CD4-positive, CD25-positive, alpha-beta regulatory T cell (primary cell): Measurements from ENCODE around the gene CEACAM21. TPM values are rescaled to one million over a fixed set of nuclear protein-coding genes. Genes with fewer than 3 reads are reported as not detected.

Experiments
- ATAC-seq, 2 donors: fragments of 150-1000 bp; cut with Tn5 transposase; one replicate each; pipeline ENCODE4 v1.10.0; 2021; ENCODE audit warnings: low read depth in 2 of 2, moderate number of reproducible peaks in 2 of 2, moderate library complexity in 1 of 2
- DNase-seq, 3 donors: peaks; one replicate each; pipeline versions ENCODE4 v3.0.0 to v3.0.0-alpha.2; 2012 to 2022; ENCODE audit warnings: mixed read lengths in 1 of 3
- H3K27ac ChIP-seq: one replicate; pipeline ENCODE4 v1.7.0; 2013; ENCODE audit warnings: mild to moderate bottlenecking, low read length; ENCODE audit not compliant: insufficient read depth, poor library complexity, severe bottlenecking
- H3K27me3 ChIP-seq: one replicate; pipeline ENCODE4 v1.7.0; 2013; ENCODE audit warnings: low read length; ENCODE audit not compliant: control insufficient read depth, insufficient read depth
- H3K36me3 ChIP-seq: one replicate; pipeline ENCODE4 v1.7.0; 2013; ENCODE audit warnings: mild to moderate bottlenecking, low read length, moderate library complexity; ENCODE audit not compliant: control insufficient read depth, insufficient read depth
- H3K4me1 ChIP-seq: 2 replicates; pipeline ENCODE4 v1.7.0; 2013; ENCODE audit warnings: mild to moderate bottlenecking, low read length; ENCODE audit not compliant: insufficient read depth, control insufficient read depth, poor library complexity, severe bottlenecking
- H3K4me3 ChIP-seq: one replicate; pipeline ENCODE4 v1.7.0; 2013; ENCODE audit warnings: low read depth, mild to moderate bottlenecking, low read length, moderate library complexity
- H3K9me3 ChIP-seq, 2 experiments: 1 replicate in 1 of 2; 2 replicates in 1 of 2; pipeline ENCODE4 v1.7.0; 2013; ENCODE audit warnings: low read length in 2 of 2, mild to moderate bottlenecking in 1 of 2, moderate library complexity in 1 of 2; ENCODE audit not compliant: control insufficient read depth in 2 of 2
- H3K27ac Mint-ChIP-seq, 3 donors: one replicate each; pipeline ENCODE4 v1.8.0; 2020 to 2022; ENCODE audit warnings: mild to moderate bottlenecking in 3 of 3, mixed read lengths in 3 of 3, moderate library complexity in 2 of 3
- H3K27me3 Mint-ChIP-seq: one replicate; pipeline ENCODE4 v1.8.0; 2022; ENCODE audit warnings: mild to moderate bottlenecking, mixed read lengths
- H3K36me3 Mint-ChIP-seq: one replicate; pipeline ENCODE4 v1.8.0; 2020; ENCODE audit warnings: mixed read lengths
- H3K4me1 Mint-ChIP-seq, 4 donors: one replicate each; pipeline ENCODE4 v1.8.0; 2020 to 2022; ENCODE audit warnings: mixed read lengths in 4 of 4, mild to moderate bottlenecking in 1 of 4
- H3K4me3 Mint-ChIP-seq, 4 donors: one replicate each; pipeline ENCODE4 v1.8.0; 2020 to 2022; ENCODE audit warnings: mild to moderate bottlenecking in 4 of 4, mixed read lengths in 4 of 4, moderate library complexity in 3 of 4
- H3K9me3 Mint-ChIP-seq, 7 donors: one replicate each; pipeline ENCODE4 v1.8.0; 2020 to 2022; ENCODE audit warnings: mixed read lengths in 7 of 7, mild to moderate bottlenecking in 3 of 7, moderate library complexity in 2 of 7
- polyA plus RNA-seq, 4 donors: library from polyadenylated mRNA; unstranded; fragments of 300-500 nt; fragmentation: Illumina TruSeq; gene quantifications; one replicate each; pipeline ENCODE4 v1.2.3, GENCODE V29; 2021
- total RNA-seq: library from RNA; stranded (reverse); gene quantifications from one replicate; pipeline ENCODE4 v1.2.3, GENCODE V29; 2022

The CEACAM21 gene
- total and polyA plus RNA-seq, 5 donors from 2014 or later, result 39.1 to 58.6 (median 45.7) TPM

DNA sequence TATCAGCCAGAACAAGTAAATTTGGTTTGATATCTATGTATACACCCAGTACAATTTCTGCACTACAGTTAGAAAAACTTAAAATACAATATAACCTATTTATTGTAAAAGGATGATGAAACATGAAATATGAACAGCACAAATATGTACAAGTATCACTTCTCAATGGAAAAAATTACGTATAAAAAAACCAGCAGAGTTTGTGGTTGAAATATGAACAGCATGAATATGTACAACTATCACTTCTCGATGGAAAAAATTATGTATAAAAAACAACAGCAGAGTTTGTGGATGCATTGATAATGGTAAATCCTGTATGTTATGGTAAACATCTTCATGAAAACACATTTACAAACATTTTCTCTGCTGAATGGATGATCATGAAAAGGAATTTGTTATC lies 32.4 kb upstream of the CEACAM21 start:
- Histone ChIP-seq H3K27me3 (peaks cover 2% of the 10 kb centered on the region), H3K9me3 (no peaks in the 10 kb centered on the region), H3K4me1 (peaks cover 62% of the 10 kb centered on the region), H3K36me3 (no peaks in the 10 kb centered on the region), H3K4me3 (peak overlapping the region; percentile 41), H3K27ac (peak overlapping the region; percentile 49)
- ATAC-seq (no peak), DNase-seq (no peak)
- H3K9me3 Mint-ChIP-seq, result no peaks in the 10 kb centered on the region
- H3K36me3 Mint-ChIP-seq, result no peaks in the 10 kb centered on the region
- H3K4me3 Mint-ChIP-seq, result peak overlapping the region in 1 of 4 donors; percentile 93
- peak overlapping the region in 2 of 3 donors; percentile 89 to 96 for H3K27ac Mint-ChIP-seq
- H3K27me3 Mint-ChIP-seq, result no peaks in the 10 kb centered on the region
- H3K4me1 Mint-ChIP-seq, result peaks cover 24 to 64% (median 50%) of the 10 kb centered on the region in 4 donors

DNA sequence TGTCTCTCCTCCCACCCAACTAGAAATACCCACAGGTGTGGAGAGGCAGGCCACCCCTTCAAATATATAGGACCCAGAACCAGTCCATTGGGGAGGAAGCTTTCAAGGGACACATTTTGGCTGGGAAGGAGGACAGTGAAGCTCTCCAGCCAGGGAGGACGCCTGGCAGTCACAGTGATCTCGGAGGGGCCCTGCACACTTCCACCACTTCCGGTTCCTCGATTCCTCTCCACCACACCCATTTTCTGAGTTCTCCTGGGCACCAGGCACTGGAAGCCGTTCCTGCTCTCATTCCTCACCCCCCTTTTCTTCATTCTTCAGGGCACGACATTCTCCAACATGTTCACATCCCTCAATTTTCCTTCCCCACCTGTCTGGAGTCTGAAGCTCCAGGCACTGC lies 30.4 kb upstream of the CEACAM21 start:
- Mint-ChIP-seq H3K9me3 (no peaks in the 10 kb centered on the region), H3K4me3 (peak overlapping the region; percentile 79 to 93 (median 89)), H3K27me3 (no peaks in the 10 kb centered on the region), H3K4me1 (peaks cover 30 to 72% (median 59%) of the 10 kb centered on the region in 4 donors), H3K27ac (peak overlapping the region; percentile 89 to 100 (median 97)), H3K36me3 (peaks cover 6% of the 10 kb centered on the region)
- no peak for ATAC-seq
- peak in 1 of 3 donors; percentile 59 for DNase-seq
- H3K4me3 ChIP-seq, result peak overlapping the region; percentile 100
- no peaks in the 10 kb centered on the region for H3K9me3 ChIP-seq
- peak overlapping the region; percentile 82 for H3K27ac ChIP-seq
- no peaks in the 10 kb centered on the region for H3K27me3 ChIP-seq
- H3K36me3 ChIP-seq, result no peaks in the 10 kb centered on the region
- H3K4me1 ChIP-seq, result peaks cover 70% of the 10 kb centered on the region

DNA sequence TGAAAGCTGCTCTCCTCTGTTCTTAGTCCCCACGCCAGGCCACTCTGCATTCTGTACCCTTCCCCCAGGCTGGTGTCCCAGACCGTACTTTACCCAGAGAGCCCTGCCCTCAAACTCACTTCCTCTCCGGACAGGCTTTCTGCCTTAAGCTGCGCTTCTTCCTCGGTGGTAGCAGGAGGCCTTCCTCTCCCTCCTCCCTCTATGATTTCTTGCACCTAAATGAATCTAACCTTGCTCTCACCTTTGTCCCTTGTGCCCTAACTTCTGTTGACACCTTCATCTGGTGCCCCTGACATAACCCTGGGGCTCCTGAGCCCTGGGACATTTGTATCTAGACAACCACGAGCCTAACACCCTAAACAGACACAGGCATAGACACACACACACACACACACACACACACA lies 29.6 kb upstream of the CEACAM21 start:
- H3K9me3 Mint-ChIP-seq, result no peaks in the 10 kb centered on the region
- H3K4me1 ChIP-seq, result peaks cover 72% of the 10 kb centered on the region
- H3K36me3 ChIP-seq, result peaks cover 2% of the 10 kb centered on the region
- no peaks in the 10 kb centered on the region for H3K27me3 Mint-ChIP-seq
- H3K36me3 Mint-ChIP-seq, result peaks cover 11% of the 10 kb centered on the region
- H3K27ac ChIP-seq, result peak overlapping the region; percentile 82
- no peaks in the 10 kb centered on the region for H3K27me3 ChIP-seq
- peak; percentile 56 to 60 for ATAC-seq
- H3K4me3 Mint-ChIP-seq, result peak overlapping the region; percentile 79 to 93 (median 89)
- peaks cover 30 to 72% (median 60%) of the 10 kb centered on the region in 4 donors for H3K4me1 Mint-ChIP-seq
- H3K27ac Mint-ChIP-seq, result peak overlapping the region; percentile 89 to 100 (median 97)
- H3K4me3 ChIP-seq, result peak overlapping the region; percentile 100
- H3K9me3 ChIP-seq, result no peaks in the 10 kb centered on the region
- peak in 2 of 3 donors; percentile 48 to 82 for DNase-seq

DNA sequence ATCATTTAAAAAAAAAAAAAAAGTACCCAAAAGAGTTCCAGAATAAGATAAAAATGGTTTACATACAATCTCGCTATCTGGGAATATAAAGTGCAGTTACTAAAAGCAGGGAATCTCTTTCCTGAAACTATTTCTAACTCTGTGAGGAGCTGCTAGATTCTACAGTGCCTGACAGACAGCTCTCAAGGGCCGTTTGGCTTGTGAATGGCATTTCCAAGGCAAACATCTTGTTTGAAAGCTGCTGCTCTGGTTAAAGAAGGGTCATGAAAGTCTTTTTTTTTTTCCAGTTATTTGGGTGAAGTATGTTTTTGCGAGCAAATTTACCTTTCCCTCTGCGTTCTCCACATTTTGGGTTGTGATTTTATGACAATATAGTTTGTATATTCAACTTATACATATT lies 29.0 kb upstream of the CEACAM21 start:
- Mint-ChIP-seq H3K27ac (peak overlapping the region; percentile 89 to 100 (median 97)), H3K36me3 (peaks cover 16% of the 10 kb centered on the region), H3K4me3 (peak overlapping the region; percentile 85 to 93 (median 90)), H3K27me3 (no peaks in the 10 kb centered on the region), H3K9me3 (no peaks in the 10 kb centered on the region), H3K4me1 (peaks cover 29 to 71% (median 59%) of the 10 kb centered on the region in 4 donors)
- Histone ChIP-seq H3K4me1 (peaks cover 77% of the 10 kb centered on the region), H3K27me3 (no peaks in the 10 kb centered on the region), H3K4me3 (peak overlapping the region; percentile 100), H3K27ac (peak overlapping the region; percentile 82), H3K36me3 (peaks cover 2% of the 10 kb centered on the region), H3K9me3 (no peaks in the 10 kb centered on the region)
- no peak for DNase-seq
- ATAC-seq, result no peak

DNA sequence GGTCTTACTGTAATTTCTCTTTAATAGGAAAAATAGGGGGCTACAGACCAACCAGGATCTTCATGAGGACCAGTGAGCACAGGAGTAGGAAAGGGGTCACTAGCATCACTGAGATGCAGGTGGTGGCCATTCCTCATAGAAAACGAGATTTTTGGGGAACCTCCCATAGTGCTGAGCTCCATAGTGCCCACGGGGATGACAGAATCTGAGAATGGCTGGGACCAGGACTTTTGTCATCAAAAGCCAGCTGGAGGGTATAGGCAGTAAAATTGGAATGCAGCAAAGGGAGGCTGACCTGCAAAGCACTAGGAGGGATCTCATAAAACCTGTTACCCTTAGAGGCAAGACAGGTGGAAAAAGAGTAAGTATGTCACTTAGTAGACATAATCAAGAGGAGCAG lies 28.4 kb upstream of the CEACAM21 start:
- Mint-ChIP-seq H3K9me3 (no peaks in the 10 kb centered on the region), H3K4me1 (peaks cover 26 to 68% (median 57%) of the 10 kb centered on the region in 4 donors), H3K27me3 (no peaks in the 10 kb centered on the region), H3K36me3 (peaks cover 20% of the 10 kb centered on the region), H3K4me3 (peak overlapping the region; percentile 59 to 93 (median 90)), H3K27ac (peak overlapping the region; percentile 25 to 95 (median 89))
- no peaks in the 10 kb centered on the region for H3K9me3 ChIP-seq
- no peaks in the 10 kb centered on the region for H3K27me3 ChIP-seq
- H3K27ac ChIP-seq, result peak overlapping the region; percentile 82
- DNase-seq (no peak), ATAC-seq (no peak)
- peak overlapping the region; percentile 100 for H3K4me3 ChIP-seq
- peaks cover 77% of the 10 kb centered on the region for H3K4me1 ChIP-seq
- peaks cover 2% of the 10 kb centered on the region for H3K36me3 ChIP-seq

DNA sequence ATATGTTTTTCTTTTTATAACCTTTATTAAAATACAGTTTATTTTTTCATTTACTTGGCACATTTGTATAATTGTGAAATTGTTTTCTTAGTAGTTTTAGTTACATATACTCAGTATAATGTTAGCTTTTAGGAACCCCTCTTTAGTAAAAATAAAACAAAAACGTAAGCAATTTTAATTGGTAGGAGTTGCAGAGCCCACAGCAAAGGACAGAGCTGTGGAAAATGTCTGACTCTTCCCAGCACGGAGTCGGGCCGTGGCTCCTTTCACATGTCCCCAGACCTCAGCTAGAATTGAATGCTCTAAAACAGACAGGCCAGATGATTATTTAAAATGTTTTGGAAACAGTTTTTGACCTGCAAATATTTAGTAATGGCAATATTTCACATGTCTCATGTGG lies 27.9 kb upstream of the CEACAM21 start:
- H3K27ac Mint-ChIP-seq, result peak overlapping the region; percentile 73 to 97 (median 89)
- H3K36me3 Mint-ChIP-seq, result peaks cover 25% of the 10 kb centered on the region
- DNase-seq (no peak), ATAC-seq (no peak)
- no peaks in the 10 kb centered on the region for H3K27me3 Mint-ChIP-seq
- H3K9me3 Mint-ChIP-seq, result no peaks in the 10 kb centered on the region
- H3K9me3 ChIP-seq, result no peaks in the 10 kb centered on the region
- peak overlapping the region; percentile 100 for H3K4me3 ChIP-seq
- H3K4me1 Mint-ChIP-seq, result peaks cover 30 to 69% (median 60%) of the 10 kb centered on the region in 4 donors
- H3K4me1 ChIP-seq, result peaks cover 76% of the 10 kb centered on the region
- no peaks in the 10 kb centered on the region for H3K27me3 ChIP-seq
- H3K27ac ChIP-seq, result peak overlapping the region; percentile 82
- peak overlapping the region; percentile 55 to 93 (median 78) for H3K4me3 Mint-ChIP-seq
- H3K36me3 ChIP-seq, result peaks cover 2% of the 10 kb centered on the region

DNA sequence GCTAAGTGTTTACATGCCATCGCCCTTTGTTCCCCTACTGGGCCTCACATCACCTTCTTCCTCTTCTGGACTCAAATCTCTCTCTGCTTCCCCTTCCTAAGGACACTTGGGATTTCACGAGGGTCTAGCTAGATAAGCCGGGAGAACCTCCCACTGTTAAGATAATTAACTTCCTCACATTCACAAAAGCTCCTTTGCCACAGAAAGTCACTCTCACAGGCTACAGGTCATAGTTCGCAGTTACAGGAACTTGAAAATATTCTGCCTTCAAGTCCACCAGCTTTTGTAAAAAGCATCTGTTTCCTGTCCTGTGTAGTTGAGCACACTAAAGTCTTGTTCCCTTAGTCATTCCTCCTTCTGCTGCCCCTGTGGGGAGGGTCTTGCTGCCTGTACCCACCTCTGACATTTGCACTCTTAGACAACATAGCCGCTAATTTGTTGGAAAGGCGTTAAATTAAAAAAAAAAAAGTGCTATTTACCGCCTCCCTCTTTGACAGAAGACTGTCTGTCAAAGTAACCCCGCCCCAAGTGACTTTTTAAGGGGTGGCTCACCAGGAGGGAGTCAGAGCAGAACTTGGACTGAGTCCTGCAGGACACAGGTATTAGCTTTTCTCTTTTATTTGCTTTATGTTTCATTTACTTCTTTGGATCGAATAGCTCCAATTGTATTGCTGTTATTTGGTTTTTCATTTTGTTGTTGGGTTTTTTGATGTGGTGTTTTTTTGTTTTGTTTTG lies 26.8 kb upstream of the CEACAM21 start:
- Mint-ChIP-seq H3K27ac (peak overlapping the region; percentile 93 to 100 (median 94)), H3K4me1 (peaks cover 31 to 68% (median 62%) of the 10 kb centered on the region in 4 donors), H3K27me3 (no peaks in the 10 kb centered on the region), H3K4me3 (peak overlapping the region; percentile 93 to 99 (median 96)), H3K36me3 (peaks cover 33% of the 10 kb centered on the region), H3K9me3 (peaks cover 0 to 2% (median 0%) of the 10 kb centered on the region in 7 donors)
- H3K27ac ChIP-seq, result peak overlapping the region; percentile 82
- peaks cover 12% of the 10 kb centered on the region for H3K36me3 ChIP-seq
- ATAC-seq (peak; percentile 55 to 64), DNase-seq (peak; percentile 64 to 91 (median 75))
- no peaks in the 10 kb centered on the region for H3K27me3 ChIP-seq
- H3K4me3 ChIP-seq, result peak overlapping the region; percentile 100
- H3K9me3 ChIP-seq, result no peaks in the 10 kb centered on the region
- H3K4me1 ChIP-seq, result peaks cover 77% of the 10 kb centered on the region
